ENCODE measurements around the gene LNP1. TPM values are rescaled to one million over a fixed set of nuclear protein-coding genes. Genes with fewer than 3 reads are reported as not detected.
"Not testable (repeated sequence)": the region's sequence is repeated elsewhere in the genome, so short reads cannot be mapped to it uniquely, and the experiment has no call there.

The LNP1 gene
- total RNA-seq: 1 to 10 TPM in 2 of 3 donors, under 1 TPM in 1; 0.94 to 1.5 (median 1.1) TPM

GRCh38 chr3:100400780-100401673, at the start of gene LNP1, which contains the start of gene TOMM70:
TSS of gene LNP1 (plus strand) at chr3:100401539. CDS start at chr3:100429730, 28,191 bp downstream.
TSS of gene TOMM70 (minus strand) at chr3:100401089. CDS start at chr3:100400949, 140 bp downstream.
- peak; percentile 88 to 92 for ATAC-seq
- Mint-ChIP-seq H3K36me3 (ENCODE audit: insufficient read depth) (peaks cover 2% of the 10 kb centered on the region), H3K27me3 (ENCODE audit: low read depth) (no peaks in the 10 kb centered on the region), H3K9me3 (no peaks in the 10 kb centered on the region), H3K4me3 (peak within 1 kb of the TSS; percentile 97), H3K4me1 (ENCODE audit: low read depth) (peaks cover 64% of the 10 kb centered on the region)
- DNase-seq: peak; percentile 92

- not testable (repeated sequence) for ATAC-seq; H3K4me1 Mint-ChIP-seq (ENCODE audit: low read depth); H3K9me3 Mint-ChIP-seq; H3K4me3 Mint-ChIP-seq; H3K27me3 Mint-ChIP-seq (ENCODE audit: low read depth); DNase-seq
- H3K36me3 Mint-ChIP-seq (ENCODE audit: insufficient read depth): peaks cover 55% of the 10 kb centered on the region
Observed at GRCh38 chr3:100351770-100352169, 49.6 kb upstream of the LNP1 start.

- ATAC-seq: no peak
- H3K4me1 Mint-ChIP-seq (ENCODE audit: low read depth): no peaks in the 10 kb centered on the region
- no peaks in the 10 kb centered on the region for H3K27me3 Mint-ChIP-seq (ENCODE audit: low read depth)
- no peak overlapping the region for H3K4me3 Mint-ChIP-seq
- no peaks in the 10 kb centered on the region for H3K9me3 Mint-ChIP-seq
- no peak for DNase-seq
- peaks cover 52% of the 10 kb centered on the region for H3K36me3 Mint-ChIP-seq (ENCODE audit: insufficient read depth)
Observed at GRCh38 chr3:100352296-100353231, 48.8 kb upstream of the LNP1 start.

GRCh38 chr3:100354850-100355249, 46.5 kb upstream of the LNP1 start:
- Mint-ChIP-seq H3K27me3 (ENCODE audit: low read depth) (no peaks in the 10 kb centered on the region), H3K4me1 (ENCODE audit: low read depth) (no peaks in the 10 kb centered on the region), H3K9me3 (no peaks in the 10 kb centered on the region), H3K36me3 (ENCODE audit: insufficient read depth) (peaks cover 52% of the 10 kb centered on the region), H3K4me3 (no peak overlapping the region)
- ATAC-seq: no peak
- no peak for DNase-seq

GRCh38 chr3:100358413-100358812, 42.9 kb upstream of the LNP1 start:
- DNase-seq (no peak), ATAC-seq (no peak)
- H3K4me1 Mint-ChIP-seq (ENCODE audit: low read depth): no peaks in the 10 kb centered on the region
- peaks cover 35% of the 10 kb centered on the region for H3K36me3 Mint-ChIP-seq (ENCODE audit: insufficient read depth)
- H3K27me3 Mint-ChIP-seq (ENCODE audit: low read depth): no peaks in the 10 kb centered on the region
- no peaks in the 10 kb centered on the region for H3K9me3 Mint-ChIP-seq
- no peak overlapping the region for H3K4me3 Mint-ChIP-seq

GRCh38 chr3:100359035-100359434, 42.3 kb upstream of the LNP1 start:
- peaks cover 37% of the 10 kb centered on the region for H3K36me3 Mint-ChIP-seq (ENCODE audit: insufficient read depth)
- no peaks in the 10 kb centered on the region for H3K9me3 Mint-ChIP-seq
- DNase-seq (no peak), ATAC-seq (no peak)
- no peak overlapping the region for H3K4me3 Mint-ChIP-seq
- no peaks in the 10 kb centered on the region for H3K27me3 Mint-ChIP-seq (ENCODE audit: low read depth)
- H3K4me1 Mint-ChIP-seq (ENCODE audit: low read depth): no peaks in the 10 kb centered on the region

GRCh38 chr3:100360757-100361496, 40.4 kb upstream of the LNP1 start:
- H3K36me3 Mint-ChIP-seq (ENCODE audit: insufficient read depth): peaks cover 40% of the 10 kb centered on the region
- DNase-seq (no peak), ATAC-seq (no peak)
- no peak overlapping the region for H3K4me3 Mint-ChIP-seq
- no peaks in the 10 kb centered on the region for H3K9me3 Mint-ChIP-seq
- H3K4me1 Mint-ChIP-seq (ENCODE audit: low read depth): no peaks in the 10 kb centered on the region
- H3K27me3 Mint-ChIP-seq (ENCODE audit: low read depth): no peaks in the 10 kb centered on the region

- H3K36me3 Mint-ChIP-seq (ENCODE audit: insufficient read depth): peaks cover 41% of the 10 kb centered on the region
- no peaks in the 10 kb centered on the region for H3K4me1 Mint-ChIP-seq (ENCODE audit: low read depth)
- H3K4me3 Mint-ChIP-seq: no peak overlapping the region
- DNase-seq (no peak), ATAC-seq (no peak)
- H3K27me3 Mint-ChIP-seq (ENCODE audit: low read depth): no peaks in the 10 kb centered on the region
- H3K9me3 Mint-ChIP-seq: no peaks in the 10 kb centered on the region
Observed at GRCh38 chr3:100361897-100362296, 39.4 kb upstream of the LNP1 start.

GRCh38 chr3:100364421-100364820, 36.9 kb upstream of the LNP1 start:
- Mint-ChIP-seq H3K4me1 (ENCODE audit: low read depth) (no peaks in the 10 kb centered on the region), H3K27me3 (ENCODE audit: low read depth) (no peaks in the 10 kb centered on the region), H3K4me3 (no peak overlapping the region), H3K9me3 (no peaks in the 10 kb centered on the region), H3K36me3 (ENCODE audit: insufficient read depth) (peaks cover 38% of the 10 kb centered on the region)
- ATAC-seq (no peak), DNase-seq (no peak)

- DNase-seq: no peak
- Mint-ChIP-seq H3K9me3 (no peaks in the 10 kb centered on the region), H3K4me3 (no peak overlapping the region), H3K4me1 (ENCODE audit: low read depth) (no peaks in the 10 kb centered on the region), H3K27me3 (ENCODE audit: low read depth) (no peaks in the 10 kb centered on the region), H3K36me3 (ENCODE audit: insufficient read depth) (peaks cover 31% of the 10 kb centered on the region)
- no peak for ATAC-seq
Observed at GRCh38 chr3:100366424-100366823, 34.9 kb upstream of the LNP1 start.

GRCh38 chr3:100368441-100368840, 32.9 kb upstream of the LNP1 start:
- Mint-ChIP-seq H3K9me3 (no peaks in the 10 kb centered on the region), H3K36me3 (ENCODE audit: insufficient read depth) (peaks cover 31% of the 10 kb centered on the region), H3K27me3 (ENCODE audit: low read depth) (no peaks in the 10 kb centered on the region), H3K4me1 (ENCODE audit: low read depth) (no peaks in the 10 kb centered on the region), H3K4me3 (no peak overlapping the region)
- ATAC-seq (no peak), DNase-seq (no peak)

- Mint-ChIP-seq H3K4me3 (no peak overlapping the region), H3K9me3 (no peaks in the 10 kb centered on the region), H3K36me3 (ENCODE audit: insufficient read depth) (peaks cover 23% of the 10 kb centered on the region), H3K4me1 (ENCODE audit: low read depth) (no peaks in the 10 kb centered on the region), H3K27me3 (ENCODE audit: low read depth) (no peaks in the 10 kb centered on the region)
- ATAC-seq (no peak), DNase-seq (no peak)
Observed at GRCh38 chr3:100370756-100371155, 30.6 kb upstream of the LNP1 start.

GRCh38 chr3:100374521-100374920, 26.8 kb upstream of the LNP1 start:
- ATAC-seq: no peak
- no peak overlapping the region for H3K4me3 Mint-ChIP-seq
- H3K36me3 Mint-ChIP-seq (ENCODE audit: insufficient read depth): peaks cover 24% of the 10 kb centered on the region

GRCh38 chr3:100376301-100376700, 25.0 kb upstream of the LNP1 start:
- H3K9me3 Mint-ChIP-seq: no peaks in the 10 kb centered on the region
- DNase-seq (no peak), ATAC-seq (no peak)
- no peaks in the 10 kb centered on the region for H3K27me3 Mint-ChIP-seq (ENCODE audit: low read depth)
- no peak overlapping the region for H3K4me3 Mint-ChIP-seq
- H3K4me1 Mint-ChIP-seq (ENCODE audit: low read depth): no peaks in the 10 kb centered on the region
- peaks cover 24% of the 10 kb centered on the region for H3K36me3 Mint-ChIP-seq (ENCODE audit: insufficient read depth)

More at GRCh38 chr3:100374521-100374920, 26.8 kb upstream of the LNP1 start:
- no peaks in the 10 kb centered on the region for H3K27me3 Mint-ChIP-seq (ENCODE audit: low read depth)
- no peaks in the 10 kb centered on the region for H3K9me3 Mint-ChIP-seq
- H3K4me1 Mint-ChIP-seq (ENCODE audit: low read depth): no peaks in the 10 kb centered on the region
- DNase-seq: no peak

Data from activated T-cell treated with anti-CD3 and anti-CD28 coated beads, Interleukin-2, amount 50 U/mL, for 4 hours (primary cell).